Stimulated activated CD4-positive, alpha-beta T cell treated with anti-CD3 and anti-CD28 coated beads, Interleukin-4, amount 100 ng/mL, for 4 hours (primary cell): Measurements from ENCODE around the gene KDM4B.
"Not testable (repeated sequence)": the region's sequence is repeated elsewhere in the genome, so short reads cannot be mapped to it uniquely, and the experiment has no call there.

Experiments used
- DNase-seq, 2 experiments: peaks; one replicate each; pipeline ENCODE4 v3.0.0-alpha.2; 2020

The KDM4B gene

DNA sequence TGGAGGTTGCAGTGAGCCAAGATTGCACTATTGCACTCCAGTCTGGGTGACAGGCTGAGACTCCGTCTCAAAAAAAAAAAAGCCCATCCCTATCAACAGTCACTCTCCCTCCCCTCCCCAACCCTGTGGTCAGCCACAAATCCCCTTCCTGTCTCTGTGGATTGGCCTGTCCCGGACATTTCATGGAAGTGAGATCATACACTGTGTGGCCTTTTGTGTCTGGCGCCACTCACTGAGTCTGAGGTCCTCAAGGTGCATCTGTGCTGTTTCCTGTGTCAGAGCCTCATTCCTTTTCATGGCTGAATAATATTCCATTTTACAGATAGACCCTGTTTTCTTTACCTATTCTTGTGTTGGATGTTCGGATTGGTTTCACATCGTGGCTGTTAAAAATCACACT, 222.2 kb downstream of the KDM4B start:
- no peak for DNase-seq

DNA sequence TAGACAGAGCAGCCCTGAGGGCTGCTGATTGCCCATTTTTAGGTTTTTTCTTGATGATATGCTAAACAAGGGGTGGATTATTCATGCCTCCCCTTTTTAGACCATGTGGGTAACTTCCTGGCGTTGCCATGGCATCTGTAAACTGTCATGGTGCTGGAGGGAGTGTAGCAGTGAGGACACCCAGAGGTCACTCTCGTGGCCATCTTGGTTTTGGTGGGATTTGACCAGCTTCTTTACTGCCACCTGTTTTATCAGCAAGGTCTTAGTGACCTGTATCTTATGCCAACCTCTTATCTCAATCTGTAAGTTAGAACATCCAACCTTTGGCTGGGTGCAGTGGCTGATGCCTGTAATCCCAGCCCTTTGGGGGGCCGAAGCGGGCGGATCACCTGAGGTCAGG, 223.7 kb downstream of the KDM4B start:
- no peak for DNase-seq

DNA sequence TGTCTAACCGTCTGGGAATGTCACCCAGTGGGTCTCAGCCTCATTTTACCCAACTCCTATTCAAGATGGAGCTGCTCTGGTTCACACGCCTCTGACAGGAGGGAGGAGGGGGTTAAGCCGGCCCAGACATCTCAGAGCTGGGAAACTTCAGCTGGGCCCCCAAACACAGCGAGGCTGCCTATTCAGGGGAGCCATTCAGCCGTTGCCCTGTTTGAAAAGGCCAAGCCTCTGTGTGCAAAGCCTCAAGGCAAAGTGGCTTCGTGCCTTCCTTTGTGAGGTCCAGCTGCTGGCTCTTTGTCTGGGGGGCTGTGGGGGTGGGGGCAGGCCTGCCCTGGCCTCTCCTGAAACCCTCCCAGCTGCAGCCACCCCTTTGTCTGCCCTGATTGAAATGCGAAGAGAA, 224.3 kb downstream of the KDM4B start:
- DNase-seq: no peak

DNA sequence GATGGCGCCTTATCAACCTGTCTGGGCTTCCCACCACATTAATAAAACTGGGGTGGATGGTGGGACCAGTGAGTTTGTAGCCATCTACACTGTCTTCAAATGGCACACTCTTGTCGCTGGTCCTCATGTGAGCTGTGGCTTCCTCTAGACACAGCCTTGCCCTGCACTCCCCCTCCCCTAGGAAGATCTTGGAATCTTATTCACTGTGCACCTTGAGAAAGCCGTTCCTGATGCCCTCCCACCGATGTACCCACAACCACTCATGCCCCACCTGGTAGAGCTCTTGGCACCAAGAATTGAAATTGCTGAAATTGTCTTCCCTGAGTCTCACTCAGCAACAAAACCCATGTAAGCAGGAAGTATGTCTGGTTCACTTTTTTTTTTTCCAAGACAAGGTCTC, 225.7 kb downstream of the KDM4B start:
- no peak for DNase-seq

DNA sequence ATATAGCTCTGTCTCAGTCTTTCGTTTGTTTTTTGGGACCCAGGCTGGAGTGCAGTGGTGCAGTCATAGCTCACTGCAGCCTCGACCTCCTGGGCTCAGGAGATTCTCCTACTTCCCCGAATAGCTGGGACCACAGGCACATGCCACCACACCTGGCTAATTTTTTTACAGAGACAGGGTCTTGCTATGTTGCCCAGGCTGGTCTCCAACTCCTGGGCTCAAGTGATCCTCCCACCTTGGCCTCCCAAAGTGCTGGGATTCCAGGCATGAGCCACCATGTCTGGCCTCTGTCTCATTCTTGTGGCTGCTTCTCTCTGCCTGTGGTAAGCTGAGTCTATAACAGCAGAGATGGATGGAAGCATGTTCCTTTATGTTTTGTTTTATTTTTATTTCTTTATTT, 226.7 kb downstream of the KDM4B start:
- DNase-seq: not testable (repeated sequence)

DNA sequence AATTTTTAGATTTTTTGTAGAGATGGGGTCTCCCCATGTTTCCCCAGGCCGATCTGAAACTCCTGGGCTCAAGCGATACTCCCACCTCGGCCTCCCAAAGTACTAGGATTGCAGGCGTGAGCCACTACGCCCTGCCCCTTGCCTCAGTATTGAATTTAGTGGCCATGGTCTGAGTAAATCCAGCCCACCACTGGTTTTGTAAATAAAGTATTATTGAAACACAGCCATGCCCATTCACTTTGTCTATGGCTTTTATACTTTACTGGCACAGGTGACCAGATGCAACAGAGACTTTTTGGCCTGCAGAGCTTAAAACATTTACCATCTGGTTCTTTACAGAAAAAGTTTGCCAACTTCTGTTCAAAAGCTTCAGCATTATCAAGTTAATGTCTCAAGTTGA, 227.9 kb downstream of the KDM4B start:
- DNase-seq: no peak

DNA sequence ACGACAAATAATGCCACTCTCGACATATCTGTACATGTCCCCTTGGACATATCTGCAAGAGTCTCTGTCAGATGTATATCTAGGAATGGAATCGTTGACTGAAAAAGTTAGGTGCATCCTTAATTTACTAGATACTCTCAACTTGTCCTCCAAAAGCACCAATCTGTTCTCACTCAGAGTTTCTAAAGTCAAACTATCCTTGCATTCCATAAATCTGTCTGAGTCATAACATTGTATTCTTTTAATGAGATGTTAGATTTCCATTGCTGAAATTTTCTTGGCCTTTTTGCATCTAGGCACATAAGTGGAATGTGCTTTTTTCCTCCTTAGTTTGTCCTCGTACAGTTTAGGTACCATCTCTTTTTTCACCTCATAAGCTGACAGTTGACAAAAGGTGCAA, 231.9 kb downstream of the KDM4B start:
- DNase-seq: no peak

DNA sequence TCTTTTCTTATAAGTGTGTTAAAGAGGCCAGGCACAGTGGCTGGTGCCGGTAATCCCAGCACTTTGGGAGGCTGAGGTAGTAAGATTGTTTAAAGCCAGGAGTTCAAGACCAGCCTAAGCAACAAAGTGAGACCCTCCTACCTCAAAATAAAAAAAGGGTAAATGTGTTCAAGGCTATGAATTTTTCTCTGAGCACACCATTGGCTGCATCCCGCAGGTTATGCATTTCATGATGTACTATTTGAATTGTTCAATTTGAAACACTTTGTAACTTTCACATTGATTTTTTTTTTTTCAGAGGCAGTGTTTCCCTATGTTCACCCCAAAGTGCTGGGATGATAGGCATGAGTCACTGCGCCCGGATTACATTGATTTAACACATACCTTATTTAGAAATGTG, 233.6 kb downstream of the KDM4B start:
- DNase-seq: no peak
